Left kidney (tissue), 2 donors: ENCODE measurements around the gene TGFB1. TPM values are rescaled to one million over a fixed set of nuclear protein-coding genes. Genes with fewer than 3 reads are reported as not detected.
"Not testable (repeated sequence)": the region's sequence is repeated elsewhere in the genome, so short reads cannot be mapped to it uniquely, and the experiment has no call there.

ENCODE experiments used
- DNase-seq: peaks from one replicate; pipeline ENCODE4 v3.0.0-alpha.2; 2013
- polyA plus RNA-seq: library from polyadenylated mRNA; unstranded; fragments of 120-200 nt; gene quantifications from one replicate; pipeline ENCODE4 v1.2.1, GENCODE V29; 2013; ENCODE audit not compliant: insufficient read length

TGFB1 gene
- polyA plus RNA-seq, 1 donor, result 30.8 TPM

GRCh38 chr19:41346916-41347315 lies 6.8 kb downstream of the TGFB1 start:
- not testable (repeated sequence) for DNase-seq

- DNase-seq, result no peak
Measured at GRCh38 chr19:41344162-41344561, 9.6 kb downstream of the TGFB1 start.

GRCh38 chr19:41341669-41342490 lies 11.8 kb downstream of the TGFB1 start:
- DNase-seq, result no peak

- no peak for DNase-seq
Measured at GRCh38 chr19:41339936-41340335, 13.8 kb downstream of the TGFB1 start.

GRCh38 chr19:41335467-41335866 lies 18.3 kb downstream of the TGFB1 start:
- DNase-seq, result no peak

GRCh38 chr19:41334793-41335192 lies 18.9 kb downstream of the TGFB1 start:
- no peak for DNase-seq

- no peak for DNase-seq
Measured at GRCh38 chr19:41332468-41332867, 21.3 kb downstream of the TGFB1 start.

GRCh38 chr19:41332000-41332399 lies 21.7 kb downstream of the TGFB1 start:
- DNase-seq, result no peak

GRCh38 chr19:41330946-41331678 lies 22.6 kb downstream of the TGFB1 start:
- no peak for DNase-seq

GRCh38 chr19:41330481-41330880 lies 23.2 kb downstream of the TGFB1 start:
- no peak for DNase-seq

GRCh38 chr19:41328842-41329225 lies 24.9 kb downstream of the TGFB1 start:
- DNase-seq, result no peak

GRCh38 chr19:41328157-41328841 lies 25.4 kb downstream of the TGFB1 start:
- DNase-seq, result no peak

GRCh38 chr19:41327576-41328156 lies 26.1 kb downstream of the TGFB1 start:
- DNase-seq, result no peak

GRCh38 chr19:41327076-41327575 lies 26.6 kb downstream of the TGFB1 start:
- DNase-seq, result no peak

- DNase-seq, result no peak
Measured at GRCh38 chr19:41325947-41326706, 27.6 kb downstream of the TGFB1 start.

GRCh38 chr19:41325640-41325946 lies 28.1 kb downstream of the TGFB1 start:
- DNase-seq, result no peak

GRCh38 chr19:41324921-41325639 lies 28.6 kb downstream of the TGFB1 start:
- DNase-seq, result no peak

- no peak for DNase-seq
Measured at GRCh38 chr19:41324231-41324702, 29.5 kb downstream of the TGFB1 start.

GRCh38 chr19:41323430-41324125 lies 30.1 kb downstream of the TGFB1 start:
- no peak for DNase-seq

- DNase-seq, result no peak
Measured at GRCh38 chr19:41323023-41323422, 30.7 kb downstream of the TGFB1 start.
